Erythroblast (primary cell): ENCODE results near the gene XRCC3.
A peak's percentile ranks its signal among the peaks of the same experiment; 100 is the strongest.
"Not testable (repeated sequence)": the region's sequence is repeated elsewhere in the genome, so short reads cannot be mapped to it uniquely, and the experiment has no call there.

Source experiments
- DNase-seq, 2 experiments: peaks; one replicate each; lab custom pipeline; 2025; lab: John Stamatoyannopoulos, UW
- GATA1 ChIP-seq: IDR thresholded peaks from 2 replicates; pipeline ENCODE4 v1.6.1; 2011; ENCODE audit warnings: low read depth, mild to moderate bottlenecking, control low read depth, low read length, moderate library complexity
- POLR2A ChIP-seq: IDR thresholded peaks from 2 replicates; pipeline ENCODE4 v1.6.1; 2011; ENCODE audit warnings: mild to moderate bottlenecking, low read length

XRCC3 gene

GRCh38 chr14:103679351-103679750 lies 35.9 kb downstream of the XRCC3 start:
- no peak for TF ChIP-seq GATA1
- TF ChIP-seq POLR2A = no peak
- peak; percentile 58 to 68 for DNase-seq

DNA sequence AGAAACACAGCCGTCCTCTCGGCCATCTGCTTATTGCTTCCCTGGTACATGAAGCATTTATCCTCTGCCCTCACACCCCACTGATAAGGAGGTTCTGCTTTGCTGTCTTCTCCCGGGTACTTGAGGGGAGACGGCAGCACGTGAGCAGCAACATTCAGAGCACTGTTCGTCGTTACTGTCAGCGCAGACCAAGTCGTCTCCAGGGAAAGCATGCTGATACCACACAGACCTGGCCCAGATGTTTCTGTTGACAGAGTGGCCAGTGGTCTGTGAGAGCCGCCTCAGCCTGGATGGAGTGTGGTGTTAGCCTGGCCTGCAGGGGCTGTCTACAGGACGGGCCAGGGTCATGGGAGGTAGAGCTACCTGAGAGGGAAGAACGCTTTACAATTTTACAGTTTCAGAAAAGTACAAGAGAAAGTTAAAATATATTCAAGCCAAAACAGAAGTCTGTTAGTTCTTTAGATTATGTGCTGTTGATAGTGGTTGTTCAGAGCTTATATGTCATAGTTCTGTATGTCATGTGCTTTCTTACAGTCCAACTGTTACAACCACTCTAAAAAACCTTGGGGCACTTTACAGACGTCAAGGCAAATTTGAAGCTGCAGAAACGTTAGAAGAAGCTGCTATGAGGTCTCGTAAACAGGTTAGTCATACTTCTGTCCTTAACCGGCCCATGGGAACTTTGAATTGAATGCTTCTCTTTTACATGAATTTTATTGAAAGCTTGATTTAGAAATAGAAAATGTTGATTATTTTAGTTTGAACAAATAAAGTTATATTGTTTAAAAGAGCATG lies 38.2 kb downstream of the XRCC3 start:
- TF ChIP-seq POLR2A (no peak), GATA1 (no peak)

DNA sequence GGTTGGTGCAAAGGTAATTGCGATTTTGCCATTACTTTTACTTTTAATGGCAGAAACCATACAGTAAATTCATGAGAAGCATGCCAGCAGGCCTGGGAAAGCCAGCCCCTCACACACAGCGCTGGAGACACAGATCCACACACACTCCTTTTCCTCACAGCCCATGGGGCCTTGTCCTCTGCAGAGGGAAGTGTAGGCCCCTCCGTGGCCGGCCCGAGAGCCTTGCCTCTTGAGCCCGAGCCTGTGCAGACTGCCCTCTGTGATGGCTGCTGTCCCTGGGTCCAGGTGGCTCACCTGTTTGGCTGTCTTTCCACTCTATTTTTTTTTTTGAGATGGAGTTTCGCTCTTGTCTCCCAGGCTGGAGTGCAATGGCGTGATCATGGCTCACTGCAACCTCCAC lies 39.3 kb downstream of the XRCC3 start:
- TF ChIP-seq POLR2A = no peak
- TF ChIP-seq GATA1 = no peak
- DNase-seq = no peak

More for the DNA sequence above, 38.2 kb downstream of the XRCC3 start:
- no peak for DNase-seq

GRCh38 chr14:103671911-103672310 lies 43.3 kb downstream of the XRCC3 start:
- DNase-seq = no peak
- TF ChIP-seq GATA1 (no peak), POLR2A (no peak)

DNA sequence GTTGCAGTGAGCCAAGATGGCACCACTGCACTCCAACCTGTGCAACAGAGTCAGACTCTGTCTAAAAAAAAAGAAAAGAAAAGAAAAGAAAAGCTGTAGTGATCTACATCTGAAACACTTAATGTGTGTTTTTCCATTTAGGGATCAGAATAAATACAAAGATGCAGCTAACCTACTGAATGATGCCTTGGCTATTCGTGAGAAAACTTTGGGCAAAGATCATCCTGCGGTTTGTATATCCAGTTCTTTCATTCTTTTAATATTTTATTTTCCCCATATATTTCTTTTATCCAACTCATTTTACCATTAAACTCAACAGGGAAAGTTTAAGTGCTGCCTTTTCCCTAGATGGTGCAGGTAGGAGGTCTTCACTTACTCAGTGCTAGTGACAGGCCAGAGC lies 45.9 kb downstream of the XRCC3 start:
- TF ChIP-seq POLR2A (no peak), GATA1 (no peak)
- DNase-seq = no peak

- DNase-seq = no peak
- no peak for TF ChIP-seq POLR2A
- no peak for TF ChIP-seq GATA1
These were observed 47.1 kb downstream of the XRCC3 start for GRCh38 chr14:103668117-103668516.

DNA sequence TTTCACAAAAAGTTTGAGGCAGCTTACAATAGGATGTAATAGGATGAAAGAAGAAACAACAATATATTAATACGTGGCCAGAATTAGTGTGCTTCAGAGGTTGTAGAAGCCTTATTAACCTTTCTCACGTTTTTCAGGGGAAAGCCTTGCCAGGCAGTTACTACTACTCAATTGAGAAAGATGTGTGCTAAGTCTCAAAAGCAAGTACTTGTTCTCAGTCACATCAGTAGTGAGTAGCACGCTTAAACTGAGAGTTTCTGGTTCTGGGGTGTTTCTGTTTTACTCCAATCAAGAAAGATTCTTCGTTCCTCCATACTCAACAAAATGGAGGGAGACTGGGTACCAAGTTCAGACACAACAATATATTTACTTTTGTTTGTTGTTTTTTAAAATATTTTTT lies 47.6 kb downstream of the XRCC3 start:
- TF ChIP-seq GATA1 = no peak
- TF ChIP-seq POLR2A = no peak
- no peak for DNase-seq

DNA sequence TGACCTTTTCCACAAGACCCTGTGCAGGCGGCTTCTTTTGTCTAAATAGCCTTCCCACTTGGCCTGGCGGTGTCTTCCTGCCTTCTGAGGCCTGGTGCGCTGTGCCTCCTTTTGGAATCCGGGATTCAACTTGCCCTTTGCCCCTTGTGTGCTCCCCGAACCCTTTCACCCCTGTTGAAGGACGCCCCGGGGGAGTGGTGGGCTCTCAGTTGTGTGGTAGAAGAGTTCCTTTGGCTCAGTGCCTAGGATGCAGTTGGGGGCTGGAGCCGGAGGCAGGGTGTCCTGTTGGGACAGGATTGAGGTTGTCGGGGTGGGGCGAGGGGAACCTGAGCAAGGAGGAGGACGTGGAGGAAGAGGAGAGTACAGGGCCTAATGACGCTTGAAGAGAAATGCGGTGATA lies 51.7 kb downstream of the XRCC3 start:
- DNase-seq = no peak
- no peak for TF ChIP-seq GATA1

DNA sequence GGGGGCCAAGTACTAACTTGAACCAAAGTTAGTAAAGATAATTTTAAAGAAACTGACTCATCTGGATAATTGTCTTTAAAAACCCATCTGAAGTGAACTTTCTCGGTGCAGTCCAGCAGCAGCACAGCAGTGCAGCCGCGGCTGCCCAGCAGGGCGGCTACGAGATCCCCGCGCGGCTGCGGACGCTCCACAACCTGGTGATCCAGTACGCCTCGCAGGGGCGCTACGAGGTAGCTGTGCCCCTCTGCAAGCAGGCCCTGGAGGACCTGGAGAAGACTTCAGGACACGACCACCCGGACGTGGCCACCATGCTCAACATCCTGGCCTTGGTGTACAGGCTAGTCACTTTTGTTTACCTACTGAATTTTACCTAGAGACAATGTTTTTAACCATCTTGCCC lies 52.7 kb downstream of the XRCC3 start:
- TF ChIP-seq POLR2A (no peak), GATA1 (no peak)
- DNase-seq = no peak

GRCh38 chr14:103662029-103662428 lies 53.2 kb downstream of the XRCC3 start:
- no peak for TF ChIP-seq POLR2A
- no peak for TF ChIP-seq GATA1
- no peak for DNase-seq

DNA sequence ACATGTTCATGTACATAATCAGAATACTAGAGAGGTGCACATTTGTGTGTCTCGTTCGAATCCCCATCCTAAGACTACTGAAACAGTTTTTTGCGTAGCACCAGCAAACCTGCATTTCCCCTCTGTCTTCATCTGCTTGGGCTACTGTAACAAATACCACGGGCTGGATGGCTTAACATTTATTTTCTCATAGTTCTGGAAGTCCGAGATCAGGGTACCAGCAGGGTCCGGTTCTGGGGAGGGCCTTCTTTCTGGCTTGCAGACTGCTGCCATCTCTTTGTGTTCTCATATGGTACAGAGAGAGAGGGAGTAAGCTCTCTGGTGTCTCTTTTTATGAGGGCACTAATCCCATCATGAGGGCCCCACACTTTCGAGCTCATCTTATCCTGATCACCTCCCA lies 55.6 kb downstream of the XRCC3 start:
- TF ChIP-seq GATA1 = no peak
- no peak for TF ChIP-seq POLR2A

GRCh38 chr14:103657471-103657870 lies 57.8 kb downstream of the XRCC3 start:
- DNase-seq = no peak
- TF ChIP-seq GATA1 = no peak
- TF ChIP-seq POLR2A = no peak

More for the DNA sequence above, 55.6 kb downstream of the XRCC3 start:
- DNase-seq = no peak

DNA sequence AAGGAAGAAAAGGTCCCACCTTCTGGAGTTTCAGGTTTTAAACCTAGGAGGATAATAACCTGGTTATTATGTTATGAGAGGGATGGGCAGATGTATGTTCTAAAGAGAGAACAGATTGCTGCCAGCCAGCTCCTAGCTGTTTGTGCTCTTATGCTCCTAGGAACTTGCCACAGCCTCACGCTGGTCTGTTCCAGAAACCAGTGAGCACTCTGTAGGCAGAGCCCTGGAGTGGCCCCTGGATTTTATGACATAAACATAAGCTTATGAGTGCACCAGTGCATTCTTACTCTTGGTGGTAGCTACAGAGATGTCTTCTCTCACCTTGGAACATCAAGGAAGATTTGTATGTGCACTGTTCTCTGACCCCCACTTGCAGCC lies 58.5 kb downstream of the XRCC3 start:
- TF ChIP-seq GATA1 (no peak), POLR2A (no peak)
- no peak for DNase-seq

DNA sequence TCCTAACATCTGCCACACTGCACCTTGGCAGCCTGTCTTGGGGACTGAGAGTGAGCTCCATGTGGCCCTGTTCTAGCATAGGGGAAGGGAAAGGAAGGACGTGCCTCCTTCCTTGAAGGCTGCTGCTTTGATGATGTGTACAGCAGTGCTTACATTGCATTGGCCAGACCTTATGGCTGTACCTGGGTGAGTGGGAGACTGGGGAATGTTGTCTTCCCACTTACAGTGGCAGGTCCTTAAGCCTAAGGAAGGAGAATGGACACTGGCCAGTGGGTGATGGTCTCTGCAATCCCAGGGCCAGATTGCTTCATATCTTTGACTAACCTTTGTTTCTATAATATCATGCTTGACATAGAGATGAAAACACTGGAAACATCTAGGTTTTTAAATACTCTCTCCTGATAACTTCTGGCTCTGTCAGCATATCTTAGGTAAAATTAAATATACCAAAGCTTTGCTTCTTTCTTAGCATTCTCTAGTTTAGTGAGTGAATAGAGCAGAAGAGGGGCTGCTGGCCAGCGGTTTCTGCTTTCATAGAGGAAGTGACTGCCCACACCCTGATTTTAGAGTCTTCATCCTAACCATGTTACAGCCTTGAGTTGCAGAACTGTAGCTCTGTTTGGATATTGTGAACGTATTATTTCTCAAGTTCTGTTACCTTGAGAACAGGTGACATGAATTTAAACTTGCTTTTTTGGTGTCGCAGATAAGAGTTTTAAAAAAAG lies 59.1 kb downstream of the XRCC3 start:
- TF ChIP-seq GATA1 (no peak), POLR2A (no peak)
- DNase-seq = no peak

- TF ChIP-seq POLR2A (no peak), GATA1 (no peak)
- no peak for DNase-seq
These were observed 60.6 kb downstream of the XRCC3 start for GRCh38 chr14:103654619-103655018.

DNA sequence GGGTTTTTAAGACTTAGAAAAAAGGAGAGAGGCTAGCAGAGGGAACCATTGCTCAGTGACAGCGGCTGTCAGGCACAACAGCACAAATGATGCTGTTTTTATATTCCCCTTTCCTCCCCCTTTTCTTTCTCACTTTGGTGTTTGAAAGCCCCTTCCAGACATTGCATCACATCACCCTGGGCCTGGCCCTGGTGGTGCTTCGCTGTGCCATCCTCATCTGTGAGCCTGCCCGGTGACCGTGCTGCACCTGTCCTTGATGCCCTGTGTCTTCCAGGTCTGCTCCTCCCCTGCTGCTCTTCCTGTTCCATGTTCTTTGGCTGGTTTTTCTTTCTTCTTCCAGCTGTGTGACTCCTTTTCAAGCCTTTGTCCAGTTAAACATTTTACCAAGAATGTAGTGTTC lies 61.4 kb downstream of the XRCC3 start:
- DNase-seq = no peak
- TF ChIP-seq POLR2A (no peak), GATA1 (no peak)

GRCh38 chr14:103653336-103653735 lies 61.9 kb downstream of the XRCC3 start:
- DNase-seq = not testable (repeated sequence)
